B cell (primary cell): Measurements from ENCODE around the gene FOXS1. TPM values are rescaled to one million over a fixed set of nuclear protein-coding genes. Genes with fewer than 3 reads are reported as not detected.

Experiments
- ATAC-seq: fragments of 200-7000 bp; cut with Tn5 transposase; one replicate; pipeline ENCODE4 v1.10.0; 2021; ENCODE audit warnings: low read depth, mild to moderate bottlenecking, moderate number of reproducible peaks, moderate library complexity
- CTCF ChIA-PET: fragments of 350-600 bp; sonication (Branson Sonifier 250); formaldehyde crosslinking; loops from one replicate; lab custom pipeline; 2021; ENCODE audit warnings: antibody characterized with exemption, inconsistent platforms; lab: Charles Lee
- POLR2A ChIA-PET: fragments of 350-600 bp; sonication (Branson Sonifier 250); formaldehyde crosslinking; loops from one replicate; lab custom pipeline; 2021; ENCODE audit warnings: antibody characterized with exemption; lab: Charles Lee
- DNase-seq: peaks from one replicate; pipeline ENCODE4 v3.0.0; 2013
- H2AFZ ChIP-seq: 2 replicates; pipeline ENCODE4 v1.6.1; 2012; ENCODE audit warnings: mild to moderate bottlenecking, low read depth, low read length; ENCODE audit not compliant: insufficient read depth, poor library complexity, severe bottlenecking
- H3K27ac ChIP-seq, 2 donors: 1 replicate in 1 of 2; 2 replicates in 1 of 2; pipeline ENCODE4 v1.5.1; 2012 to 2013; ENCODE audit warnings: low read length in 2 of 2, mild to moderate bottlenecking in 2 of 2, moderate library complexity in 1 of 2
- H3K27me3 ChIP-seq, 4 experiments: fragments of 200-600 bp in 1 of 4; sonication (generic) in 1 of 4; replicated peaks in 1 of 4; 1 replicate in 2 of 4; 2 replicates in 2 of 4; pipeline versions ENCODE4 v1.6.1 to v1.7.0; 2013 to 2016; ENCODE audit warnings: low read length in 3 of 4, mild to moderate bottlenecking in 2 of 4, mixed read lengths in 1 of 4, moderate library complexity in 1 of 4; ENCODE audit not compliant: insufficient read depth in 4 of 4, control insufficient read depth in 3 of 4; ENCODE audit errors: control extremely low read depth in 1 of 4
- H3K36me3 ChIP-seq, 2 experiments: replicated peaks in 1 of 2; 1 replicate in 1 of 2; 2 replicates in 1 of 2; pipeline versions ENCODE4 v1.6.1 to v1.7.1; 2013; ENCODE audit warnings: low read length in 1 of 2; ENCODE audit not compliant: insufficient read depth in 2 of 2, control insufficient read depth in 1 of 2; ENCODE audit errors: control extremely low read depth in 1 of 2, extremely low read depth in 1 of 2
- H3K4me1 ChIP-seq, 2 donors: fragments of 200-600 bp in 1 of 2; sonication (generic) in 1 of 2; 1 replicate in 1 of 2; 2 replicates in 1 of 2; pipeline versions ENCODE4 v1.5.1 to v1.6.1; 2013 to 2017; ENCODE audit warnings: low read length in 2 of 2; ENCODE audit not compliant: control insufficient read depth in 2 of 2, insufficient read depth in 2 of 2
- H3K4me2 ChIP-seq: replicated peaks from 2 replicates; pipeline ENCODE3; 2012; ENCODE audit warnings: mild to moderate bottlenecking, low read depth, low read length; ENCODE audit not compliant: poor library complexity, severe bottlenecking
- H3K4me3 ChIP-seq, 5 experiments: fragments of 200-600 bp in 1 of 5; sonication (generic) in 1 of 5; 1 replicate in 3 of 5; 2 replicates in 2 of 5; pipeline versions ENCODE4 v1.5.1 to v1.7.0; 2011 to 2016; ENCODE audit warnings: low read length in 4 of 5, mild to moderate bottlenecking in 4 of 5, low read depth in 2 of 5, control low read depth in 1 of 5, moderate library complexity in 1 of 5; ENCODE audit not compliant: insufficient read depth in 1 of 5; ENCODE audit errors: control extremely low read depth in 1 of 5, extremely low read depth in 1 of 5
- H3K79me2 ChIP-seq: fragments of 200-600 bp; sonication (generic); one replicate; pipeline ENCODE4 v1.6.0; 2016; ENCODE audit warnings: low read length; ENCODE audit not compliant: control insufficient read depth, insufficient read depth
- H3K9ac ChIP-seq: fragments of 200-600 bp; sonication (generic); 2 replicates; pipeline ENCODE4 v1.6.1; 2017; ENCODE audit warnings: mild to moderate bottlenecking, low read length, moderate library complexity
- H3K9me3 ChIP-seq, 3 donors: one replicate each; pipeline versions ENCODE4 v1.6.1 to v1.7.1; 2013; ENCODE audit warnings: low read length in 2 of 3; ENCODE audit not compliant: control insufficient read depth in 2 of 3, insufficient read depth in 1 of 3; ENCODE audit errors: control extremely low read depth in 1 of 3
- H4K20me1 ChIP-seq: 2 replicates; pipeline ENCODE4 v1.6.0; 2012; ENCODE audit warnings: mild to moderate bottlenecking, low read length; ENCODE audit not compliant: insufficient read depth, control insufficient read depth, poor library complexity, severe bottlenecking
- H3K27ac Mint-ChIP-seq: one replicate; pipeline ENCODE4 v1.8.0; 2021; ENCODE audit warnings: mixed read lengths
- H3K27me3 Mint-ChIP-seq: one replicate; pipeline ENCODE4 v1.8.0; 2021; ENCODE audit warnings: mixed read lengths
- H3K4me1 Mint-ChIP-seq: one replicate; pipeline ENCODE4 v1.8.0; 2021; ENCODE audit warnings: mixed read lengths
- H3K4me3 Mint-ChIP-seq: one replicate; pipeline ENCODE4 v1.8.0; 2021; ENCODE audit warnings: mixed read lengths
- H3K9me3 Mint-ChIP-seq: one replicate; pipeline ENCODE4 v1.8.0; 2022; ENCODE audit warnings: mixed read lengths; ENCODE audit not compliant: insufficient read depth
- EZH2 ChIP-seq: IDR thresholded peaks from 2 replicates; pipeline ENCODE4 v1.6.1; 2012; ENCODE audit warnings: borderline replicate concordance, low read depth, mild to moderate bottlenecking, moderate library complexity, low read length; ENCODE audit not compliant: insufficient read depth, poor library complexity, severe bottlenecking
- WGBS: methylation state at CpG from one replicate; pipeline ENCODE4 v1.1.5; 2013; ENCODE audit warnings: missing lambda C conversion rate; ENCODE audit not compliant: insufficient coverage; 5-methylcytosine and 5-hydroxymethylcytosine counted together
- intact Hi-C: fragments of 100-400 bp; cut with micrococcal nuclease; formaldehyde crosslinking; loops from one replicate; pipeline ENCODE4 v1.10.0; 2022
- polyA plus RNA-seq: library from polyadenylated mRNA; depleted of rRNA; stranded (reverse); fragments of >200 nt; gene quantifications from 2 replicates; pipeline ENCODE4 v1.2.3, GENCODE V29; 2012
- total RNA-seq, 2 donors: library from RNA; stranded (reverse); fragments of 120-200 nt in 1 of 2; gene quantifications; 1 replicate in 1 of 2; 2 replicates in 1 of 2; pipeline versions ENCODE4 v1.2.3 to v1.2.4, GENCODE V29; 2013 to 2022
- TF ChIP-seq, protein P1 (sequence below): fragments of 200-600 bp; IDR thresholded peaks from one replicate; pipeline ENCODE4 v1.8.0; 2022; ENCODE audit warnings: antibody characterized with exemption, mild to moderate bottlenecking

The FOXS1 gene
- total and polyA plus RNA-seq, 2 donors (not counting 1 experiment from before 2014, with no cell fraction given), result not detected

DNA sequence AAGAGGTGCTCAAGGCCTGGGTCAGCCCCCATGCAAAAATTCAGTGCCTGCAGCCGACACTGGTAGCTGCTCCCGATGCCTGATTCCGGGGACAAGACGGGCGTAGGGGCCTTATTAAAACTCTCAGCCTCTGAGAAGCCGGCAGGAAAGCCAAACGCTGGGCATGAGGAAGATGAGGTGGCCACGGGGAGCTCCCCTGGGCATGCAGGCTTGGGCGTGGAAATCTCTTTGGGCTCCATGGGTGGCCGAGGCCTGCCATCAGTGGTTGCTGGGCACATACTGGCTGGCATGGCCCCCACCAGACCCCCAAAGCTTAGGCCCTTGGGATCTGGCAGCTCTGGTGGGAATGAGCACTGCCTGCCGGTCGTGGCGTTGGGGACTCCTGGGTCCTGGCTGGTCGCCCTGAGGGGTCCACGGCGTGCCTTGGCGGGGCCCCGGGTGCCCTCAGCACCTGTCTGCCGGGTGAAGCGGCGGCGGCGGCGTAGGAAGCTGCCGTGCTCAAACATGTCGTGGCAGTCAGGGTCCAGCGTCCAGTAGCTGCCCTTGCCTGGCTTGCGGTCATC, 586 bp downstream of the FOXS1 start:
- Mint-ChIP-seq H3K4me3 (no peak overlapping the region), H3K9me3 (no peaks in the 10 kb centered on the region), H3K4me1 (peaks cover 8% of the 10 kb centered on the region), H3K27me3 (peaks cover 7% of the 10 kb centered on the region), H3K27ac (no peak overlapping the region)
- TF ChIP-seq EZH2, result no peak
- TF ChIP-seq, protein P1, sequence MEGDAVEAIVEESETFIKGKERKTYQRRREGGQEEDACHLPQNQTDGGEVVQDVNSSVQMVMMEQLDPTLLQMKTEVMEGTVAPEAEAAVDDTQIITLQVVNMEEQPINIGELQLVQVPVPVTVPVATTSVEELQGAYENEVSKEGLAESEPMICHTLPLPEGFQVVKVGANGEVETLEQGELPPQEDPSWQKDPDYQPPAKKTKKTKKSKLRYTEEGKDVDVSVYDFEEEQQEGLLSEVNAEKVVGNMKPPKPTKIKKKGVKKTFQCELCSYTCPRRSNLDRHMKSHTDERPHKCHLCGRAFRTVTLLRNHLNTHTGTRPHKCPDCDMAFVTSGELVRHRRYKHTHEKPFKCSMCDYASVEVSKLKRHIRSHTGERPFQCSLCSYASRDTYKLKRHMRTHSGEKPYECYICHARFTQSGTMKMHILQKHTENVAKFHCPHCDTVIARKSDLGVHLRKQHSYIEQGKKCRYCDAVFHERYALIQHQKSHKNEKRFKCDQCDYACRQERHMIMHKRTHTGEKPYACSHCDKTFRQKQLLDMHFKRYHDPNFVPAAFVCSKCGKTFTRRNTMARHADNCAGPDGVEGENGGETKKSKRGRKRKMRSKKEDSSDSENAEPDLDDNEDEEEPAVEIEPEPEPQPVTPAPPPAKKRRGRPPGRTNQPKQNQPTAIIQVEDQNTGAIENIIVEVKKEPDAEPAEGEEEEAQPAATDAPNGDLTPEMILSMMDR, result no peak
- WGBS, result 95% methylated on average over 28 of the region's 28 CpGs
- Histone ChIP-seq H3K79me2 (no peaks in the 10 kb centered on the region), H3K4me3 (no peak overlapping the region), H3K4me2 (no peak overlapping the region), H3K27me3 (peaks cover 0 to 2% (median 0%) of the 10 kb centered on the region in 4 experiments), H4K20me1 (no peaks in the 10 kb centered on the region), H3K36me3 (no peaks in the 10 kb centered on the region), H3K4me1 (peaks cover 0 to 6% of the 10 kb centered on the region in 2 donors), H3K9me3 (no peaks in the 10 kb centered on the region), H3K27ac (no peak overlapping the region), H2AFZ (no peak overlapping the region), H3K9ac (no peak overlapping the region)
- CTCF ChIA-PET, result interaction anchor here (0.6 to 2.8 kb wide), 5 partner anchors 11 to 99 kb away, joined by 3 to 12 read pairs (median 3); no protein-coding TSS in a partner anchor
- intact Hi-C loops, result no loop called here
- no peak for DNase-seq
- POLR2A ChIA-PET, result no interaction called here
- no peak for ATAC-seq

DNA sequence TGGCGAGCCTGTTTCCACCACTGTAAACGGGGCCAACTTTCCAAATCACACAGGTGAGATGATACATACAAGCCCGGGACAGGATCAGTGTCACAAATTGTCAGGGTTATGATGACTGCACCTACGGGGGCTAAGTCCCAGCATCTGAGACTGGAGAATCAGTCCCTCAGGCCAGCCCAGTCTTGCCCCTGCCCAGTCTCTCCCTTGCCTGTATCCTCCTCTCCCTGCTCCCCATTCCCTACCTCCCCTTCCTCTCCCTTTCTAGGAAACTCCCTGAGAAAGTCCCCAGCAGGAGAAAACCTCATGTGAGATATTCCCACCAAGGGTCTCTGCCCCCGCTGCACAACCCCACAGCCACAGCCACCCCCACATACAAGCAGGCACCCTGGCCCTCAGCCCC, 1.5 kb downstream of the FOXS1 start:
- Mint-ChIP-seq H3K27ac (no peak overlapping the region), H3K4me1 (peaks cover 8% of the 10 kb centered on the region), H3K4me3 (no peak overlapping the region), H3K9me3 (no peaks in the 10 kb centered on the region), H3K27me3 (peaks cover 1% of the 10 kb centered on the region)
- CTCF ChIA-PET, result interaction anchor here (1.3 kb wide), 1 partner anchor 75 kb away, joined by 3 read pairs; no protein-coding TSS in a partner anchor
- Histone ChIP-seq H3K9ac (no peak overlapping the region), H3K4me1 (peaks cover 0 to 6% of the 10 kb centered on the region in 2 donors), H3K27ac (no peak overlapping the region), H3K4me3 (no peak overlapping the region), H3K4me2 (no peak overlapping the region), H4K20me1 (no peaks in the 10 kb centered on the region), H3K79me2 (no peaks in the 10 kb centered on the region), H3K27me3 (peaks cover 0 to under 1% (median 0%) of the 10 kb centered on the region in 4 experiments), H3K9me3 (no peaks in the 10 kb centered on the region), H3K36me3 (no peaks in the 10 kb centered on the region), H2AFZ (no peak overlapping the region)
- no peak for ATAC-seq
- 94% methylated on average over 5 of the region's 5 CpGs for WGBS
- intact Hi-C loops, result no loop called here
- TF ChIP-seq EZH2, result no peak
- TF ChIP-seq, protein P1, result no peak
- no peak for DNase-seq
- POLR2A ChIA-PET, result no interaction called here
